Stimulated activated CD8-positive, alpha-beta memory T cell treated with anti-CD3 and anti-CD28 coated beads, Interleukin-4, amount 100 ng/mL, for 24 hours (primary cell): ENCODE measurements around the gene SGPP1.
"Not testable (repeated sequence)": the region's sequence is repeated elsewhere in the genome, so short reads cannot be mapped to it uniquely, and the experiment has no call there.

Experiments used
- DNase-seq: peaks from one replicate; pipeline ENCODE4 v3.0.0-alpha.2; 2020; ENCODE audit warnings: low read depth

The SGPP1 gene

DNA sequence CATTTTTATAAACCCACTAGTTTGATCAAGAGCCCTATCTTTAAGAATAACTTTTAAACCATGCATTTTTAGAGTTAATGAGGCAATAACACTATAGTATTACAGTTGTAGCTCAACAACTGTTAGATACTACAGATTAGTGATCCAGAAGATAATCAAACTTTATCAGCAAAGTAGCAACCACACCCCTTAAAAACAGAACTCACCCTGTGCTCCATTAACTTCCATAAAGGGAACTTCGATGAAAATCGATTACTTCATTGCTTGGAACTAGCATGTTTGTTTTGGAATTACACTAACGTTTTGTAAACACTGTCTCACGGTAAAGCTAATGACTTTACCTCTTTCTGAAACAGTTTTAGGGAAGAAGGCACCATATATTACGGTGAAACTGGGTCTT, 1.4 kb downstream of the SGPP1 start:
- no peak for DNase-seq

DNA sequence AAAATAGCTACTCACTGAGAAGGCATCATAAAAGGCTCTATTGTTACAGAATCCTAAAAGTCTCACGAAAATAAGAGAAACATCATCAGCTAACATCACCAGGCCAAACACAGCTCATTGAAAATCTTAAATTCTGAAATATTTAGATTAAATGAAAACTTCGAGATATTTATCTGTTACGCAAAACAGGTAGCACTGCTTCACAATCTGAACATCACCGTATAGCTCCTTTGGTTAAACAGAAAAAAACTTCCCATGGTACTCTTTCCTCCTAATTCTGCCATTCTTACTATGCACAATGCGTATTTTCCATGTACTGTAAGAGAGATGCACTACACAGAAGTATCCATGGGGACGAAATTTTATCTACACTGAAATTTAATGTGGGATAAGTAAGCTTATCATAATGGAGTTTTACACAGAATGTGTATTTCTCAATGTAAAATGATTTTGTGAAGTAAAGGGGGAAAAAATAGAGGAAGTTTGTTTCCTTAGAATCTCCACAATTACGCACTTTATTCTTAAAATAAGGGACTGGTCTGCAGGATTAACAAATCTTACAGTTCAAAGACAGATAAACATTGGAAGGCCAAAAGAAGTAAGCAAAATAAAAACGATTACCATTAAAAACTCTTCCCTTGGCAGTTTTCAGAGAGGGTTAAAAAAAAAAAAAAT, 1.9 kb downstream of the SGPP1 start:
- DNase-seq, result no peak

DNA sequence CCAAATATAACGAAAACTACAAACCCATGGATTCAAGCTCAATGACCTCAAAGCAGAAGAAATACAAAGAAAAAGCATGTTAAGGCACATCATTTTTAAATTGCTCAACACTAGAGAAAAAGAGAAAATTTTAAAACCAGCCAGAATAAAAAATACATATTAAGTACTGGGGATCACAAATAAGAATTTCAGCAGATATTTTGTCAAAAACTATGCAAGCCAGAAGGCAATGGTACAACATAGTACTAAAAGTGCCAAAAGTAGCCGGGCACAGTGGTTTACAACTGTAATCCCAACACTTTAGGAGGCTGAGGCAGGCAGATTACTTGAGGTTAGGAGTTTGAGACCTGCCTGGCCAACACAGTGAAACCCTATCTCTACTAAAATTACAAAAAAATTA, 10.2 kb downstream of the SGPP1 start:
- no peak for DNase-seq

DNA sequence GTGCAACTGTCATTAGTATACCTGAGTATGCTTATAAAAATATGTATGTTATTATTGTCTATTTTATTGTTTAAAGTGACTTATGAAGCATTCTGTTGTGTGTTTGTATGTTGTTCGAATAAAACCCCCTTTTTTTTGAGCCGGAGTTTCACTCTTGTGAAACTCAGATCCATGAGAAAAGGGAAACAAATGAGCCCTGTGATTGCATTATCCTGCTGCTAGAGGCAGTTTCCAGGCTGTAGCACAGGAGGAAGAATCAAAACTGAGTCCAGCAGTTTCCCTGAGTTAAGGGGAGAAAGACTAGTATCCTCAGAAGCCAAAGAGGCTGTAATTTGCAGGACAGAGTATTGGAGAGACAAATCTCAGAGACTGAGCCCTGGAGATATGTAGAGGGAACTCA, 12.5 kb downstream of the SGPP1 start:
- no peak for DNase-seq

DNA sequence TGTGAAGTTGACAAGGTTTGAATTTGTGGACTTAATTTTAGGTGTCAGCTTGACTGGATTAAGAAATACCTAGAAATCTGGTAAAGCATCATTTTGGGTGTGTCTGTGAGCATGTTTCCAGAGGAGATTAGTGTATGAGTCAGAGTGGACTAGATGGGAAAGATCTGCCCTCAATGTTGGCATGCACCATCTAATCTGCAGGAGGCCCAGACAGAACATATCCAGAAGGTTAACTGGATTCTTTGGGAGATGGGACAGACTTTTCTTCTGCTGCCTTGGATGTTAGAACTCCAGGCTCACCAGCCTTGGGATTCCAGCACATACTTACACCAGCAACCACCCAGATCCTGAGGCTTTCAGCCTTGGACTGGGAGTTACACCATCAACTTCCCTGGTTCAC, 14.1 kb downstream of the SGPP1 start:
- DNase-seq, result no peak

DNA sequence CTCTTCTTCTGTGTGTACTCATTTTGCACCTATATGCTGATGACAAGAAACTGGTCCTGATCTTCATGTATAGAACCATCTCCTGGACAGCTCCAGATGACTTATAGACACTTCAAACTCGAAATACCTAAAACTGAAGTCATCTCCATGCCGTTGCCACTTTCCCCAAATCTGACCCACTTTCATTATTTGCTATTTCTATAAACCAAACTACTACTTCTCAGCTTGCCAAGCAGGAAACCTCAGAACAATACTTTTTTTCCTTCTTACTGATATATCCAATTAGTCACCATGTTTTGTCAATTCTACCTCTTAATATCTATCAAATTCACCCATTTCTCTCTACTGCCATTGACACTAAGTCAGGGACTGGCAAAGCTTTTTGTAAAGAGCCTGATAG, 14.8 kb downstream of the SGPP1 start:
- no peak for DNase-seq

DNA sequence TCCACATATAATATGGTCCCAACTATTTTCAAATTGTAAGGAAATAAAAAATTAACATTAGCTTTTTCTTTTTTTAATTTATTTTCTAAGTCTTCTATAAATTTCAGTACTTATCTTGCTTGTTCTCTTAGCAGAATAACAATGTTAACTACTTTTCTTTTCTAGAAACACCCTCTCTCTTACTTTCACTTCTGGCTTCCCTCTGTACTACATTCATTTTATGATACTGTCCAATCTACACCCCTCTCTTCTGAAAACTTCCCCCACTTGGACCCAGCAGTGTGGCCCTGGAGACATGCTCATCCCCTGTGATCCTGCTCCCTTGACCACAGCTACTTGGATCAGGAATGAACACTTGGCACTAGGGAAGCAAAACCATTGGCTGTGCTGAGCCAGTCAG, 15.7 kb downstream of the SGPP1 start:
- DNase-seq, result no peak

DNA sequence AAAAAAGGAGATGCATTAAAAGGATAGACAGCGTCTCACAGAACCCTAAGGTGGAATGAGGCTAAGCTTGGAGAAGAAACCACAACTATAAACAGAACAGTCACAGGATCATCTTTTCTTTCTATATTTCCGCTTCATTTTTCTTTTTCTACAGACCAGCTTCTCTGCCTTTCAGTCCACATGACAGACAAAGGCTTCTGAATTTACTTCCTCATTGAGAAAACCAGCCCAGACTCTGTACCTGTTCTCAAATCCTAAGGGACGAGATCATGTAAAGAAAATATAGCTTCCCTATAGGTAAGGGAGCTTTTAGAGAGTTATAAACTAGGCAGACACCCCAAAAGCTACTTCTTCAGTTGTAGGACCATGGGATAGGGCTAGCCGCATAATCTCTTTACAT, 17.4 kb downstream of the SGPP1 start:
- DNase-seq, result no peak

DNA sequence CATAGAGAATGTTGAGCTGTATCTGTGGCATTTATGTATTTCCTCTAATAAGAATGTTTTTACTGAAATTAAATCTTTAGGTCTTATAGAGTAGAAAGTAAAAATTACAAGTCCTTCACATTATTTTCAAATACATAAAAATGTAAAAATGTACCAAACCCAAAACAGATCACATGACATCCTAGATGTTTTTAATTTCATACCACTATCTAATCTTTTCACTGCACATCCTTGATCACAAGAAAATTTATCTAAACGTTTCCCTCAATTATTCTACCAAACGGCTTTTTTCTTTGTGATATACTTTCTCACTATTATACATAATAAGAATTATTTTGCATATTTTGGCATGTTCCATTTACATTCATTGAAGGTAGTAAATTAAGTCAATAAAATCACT, 18.3 kb downstream of the SGPP1 start:
- DNase-seq, result no peak

DNA sequence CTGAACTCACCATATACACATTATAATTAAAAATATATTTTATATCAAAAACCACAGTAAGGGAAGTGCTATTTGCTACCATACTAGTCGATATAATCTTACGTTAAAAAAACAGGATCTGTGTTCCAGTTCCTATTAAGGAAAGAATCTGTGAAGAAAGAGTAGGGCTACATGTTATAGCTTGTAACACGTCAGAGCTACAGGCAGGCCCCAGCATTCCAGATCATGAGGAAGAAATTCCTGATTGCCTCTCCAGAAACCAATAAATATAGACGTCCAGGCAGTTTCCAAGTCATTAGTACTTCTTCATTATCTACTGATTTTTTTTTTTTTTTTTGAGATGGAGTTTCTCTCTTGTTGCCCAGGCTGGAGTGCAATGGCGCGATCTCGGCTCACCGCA, 20.6 kb downstream of the SGPP1 start:
- no peak for DNase-seq

DNA sequence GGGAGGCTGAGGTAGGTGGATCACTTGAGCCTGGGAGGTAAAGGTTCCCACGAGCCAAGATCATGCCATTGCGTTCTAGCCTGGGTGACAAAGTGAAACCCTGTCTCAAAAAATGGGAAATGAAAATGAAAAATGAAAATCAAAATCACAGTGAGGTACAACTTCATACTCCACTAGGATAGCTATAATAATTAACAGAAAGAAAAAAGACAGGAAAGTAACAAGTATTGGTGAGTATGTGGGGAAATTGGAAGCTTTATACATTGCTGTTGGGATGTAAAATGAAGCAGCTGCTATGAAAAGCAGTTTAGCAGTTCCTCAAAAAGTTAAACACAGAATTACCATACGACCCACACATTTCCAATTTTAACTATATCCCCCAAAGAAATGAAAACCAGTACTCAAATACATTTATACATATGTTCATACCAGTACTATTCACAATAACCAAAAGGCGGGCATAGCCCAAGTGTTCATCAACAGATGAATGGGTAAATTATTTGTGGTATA, 22.2 kb downstream of the SGPP1 start:
- DNase-seq, result no peak

DNA sequence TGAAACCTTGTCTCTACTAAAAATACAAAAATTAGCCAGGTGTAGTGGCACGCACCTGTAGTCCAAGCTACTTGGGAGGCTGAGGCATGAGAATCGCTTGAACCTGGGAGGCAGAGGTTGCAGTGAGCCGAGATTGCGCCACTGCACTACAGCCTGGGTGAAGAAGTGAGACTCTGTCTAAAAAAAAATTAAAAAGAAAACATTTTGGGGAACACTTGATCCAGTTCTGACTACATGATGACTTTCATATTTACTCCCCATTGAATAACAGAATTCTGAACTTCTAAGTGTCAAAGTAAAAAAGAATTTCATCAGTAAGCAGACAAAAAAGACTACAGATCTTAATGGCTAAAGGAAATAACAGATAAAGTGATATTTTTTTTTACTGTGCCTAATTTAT, 25.3 kb downstream of the SGPP1 start:
- not testable (repeated sequence) for DNase-seq

DNA sequence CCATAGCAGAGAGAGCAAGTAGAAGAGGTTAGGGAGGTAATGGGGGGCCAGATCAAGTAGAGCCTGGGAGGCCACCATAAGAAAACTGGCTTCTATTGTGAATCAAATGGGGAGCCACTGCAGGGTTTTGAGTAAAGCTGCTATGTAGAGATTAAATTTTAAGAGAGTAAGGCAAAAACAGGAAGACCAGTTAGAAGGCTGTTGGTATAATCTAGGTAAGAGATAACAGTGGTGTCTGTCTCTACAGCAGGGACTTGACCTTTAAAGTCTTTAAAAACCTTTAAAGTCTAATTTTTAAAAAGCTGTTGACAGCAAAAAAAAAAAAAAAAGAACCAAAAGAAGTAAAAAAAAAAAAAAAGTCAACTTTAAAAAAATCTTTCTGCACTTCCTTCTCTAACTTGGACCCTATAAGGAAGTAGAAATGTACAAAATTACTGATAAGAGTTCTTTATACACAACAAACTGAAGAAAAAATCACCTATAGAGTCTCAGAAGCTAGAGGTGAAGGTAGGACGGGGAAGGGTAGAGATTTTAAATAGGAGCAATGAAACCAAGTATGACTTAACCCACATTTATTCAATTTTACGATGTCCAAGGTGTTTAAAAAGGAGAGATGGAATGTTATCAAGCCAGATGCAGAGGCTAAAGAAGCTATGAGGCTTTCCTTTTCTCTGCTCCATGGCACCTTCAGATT, 26.1 kb downstream of the SGPP1 start:
- DNase-seq, result no peak

DNA sequence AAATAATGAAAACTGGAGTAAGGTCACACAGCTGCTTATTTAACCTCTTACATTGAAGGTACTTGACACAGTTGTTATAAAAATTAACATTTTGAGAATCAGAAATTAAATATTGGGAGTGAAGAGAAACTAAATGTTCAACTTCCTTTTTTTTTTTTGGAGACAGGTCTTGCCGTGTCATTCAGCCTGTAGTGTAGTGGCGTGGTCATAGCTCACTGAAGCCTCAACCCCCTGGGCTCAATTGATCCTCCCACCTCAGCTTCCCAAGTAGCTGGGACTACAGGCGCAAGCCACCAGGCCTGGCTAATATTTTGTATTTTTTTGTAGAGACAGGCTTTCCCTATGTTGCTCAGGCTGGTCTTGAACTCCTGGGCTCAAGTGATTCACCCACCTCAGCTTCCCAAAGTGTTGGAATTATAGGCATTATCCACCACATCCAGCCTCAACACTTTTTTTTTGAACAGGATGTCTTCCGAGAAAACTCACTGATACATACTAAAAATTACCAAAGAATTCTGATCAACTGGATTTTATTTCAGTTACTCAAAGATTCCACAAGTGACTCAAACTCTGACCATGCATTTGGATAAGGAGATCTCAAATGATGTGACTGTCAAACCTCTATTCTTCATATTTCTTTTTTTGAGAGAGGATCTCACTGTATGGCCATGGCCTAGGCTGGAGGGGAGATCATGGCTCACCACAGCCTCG, 35.4 kb downstream of the SGPP1 start:
- DNase-seq, result no peak

DNA sequence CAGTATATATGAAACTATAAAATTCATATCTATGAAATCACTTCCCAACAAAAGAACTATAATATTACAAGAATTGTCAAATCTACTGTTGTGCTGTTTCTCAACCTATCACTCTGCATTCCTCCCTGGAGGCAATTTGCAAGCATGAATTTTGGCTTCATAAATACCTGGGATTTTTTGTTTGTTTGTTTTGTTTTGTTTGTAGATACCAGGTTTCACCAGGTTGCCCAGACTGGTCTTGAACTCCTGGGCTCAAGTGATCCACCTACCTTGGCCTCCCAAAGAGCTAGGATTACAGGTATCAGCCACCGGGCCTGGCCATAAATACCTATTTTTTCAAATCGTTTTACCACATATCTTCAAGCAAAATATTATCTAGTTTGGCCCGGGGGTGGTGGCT, 38.7 kb downstream of the SGPP1 start:
- no peak for DNase-seq

DNA sequence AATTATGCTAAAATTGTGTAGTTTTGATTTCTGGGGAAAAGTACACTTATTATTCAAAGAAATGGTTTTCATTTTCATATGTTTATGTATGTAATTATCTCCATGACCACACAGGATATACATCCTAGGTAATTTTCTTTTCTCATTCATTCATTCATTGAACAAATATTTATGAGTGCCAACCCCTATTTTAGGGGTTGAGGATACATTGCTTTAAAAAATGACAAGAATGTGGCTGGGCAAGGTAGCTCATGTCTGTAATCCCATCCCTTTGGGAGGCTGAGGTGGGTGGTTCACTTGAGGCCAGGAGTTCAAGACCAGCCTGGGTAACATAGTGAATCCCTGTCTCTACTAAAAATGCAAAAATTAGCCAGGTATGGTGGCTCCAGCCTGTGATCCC, 40.9 kb downstream of the SGPP1 start:
- no peak for DNase-seq

DNA sequence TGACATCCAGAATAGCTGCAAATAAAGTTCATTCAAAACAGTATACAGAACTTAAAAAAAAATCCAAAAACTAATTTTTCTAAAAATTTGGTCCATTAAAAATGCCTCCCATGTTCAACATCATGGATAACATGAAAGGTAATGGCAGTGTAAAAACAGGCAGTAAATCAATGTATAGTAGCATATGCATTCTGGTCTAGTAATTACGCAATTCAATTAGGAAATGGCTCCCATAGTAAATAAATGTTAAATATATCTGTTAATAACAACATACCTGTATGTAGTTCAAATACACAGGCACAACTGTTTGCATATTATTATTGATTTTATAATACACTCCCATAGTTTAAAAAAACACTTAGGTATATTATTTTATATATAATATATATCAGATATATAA, 42.5 kb downstream of the SGPP1 start:
- no peak for DNase-seq

DNA sequence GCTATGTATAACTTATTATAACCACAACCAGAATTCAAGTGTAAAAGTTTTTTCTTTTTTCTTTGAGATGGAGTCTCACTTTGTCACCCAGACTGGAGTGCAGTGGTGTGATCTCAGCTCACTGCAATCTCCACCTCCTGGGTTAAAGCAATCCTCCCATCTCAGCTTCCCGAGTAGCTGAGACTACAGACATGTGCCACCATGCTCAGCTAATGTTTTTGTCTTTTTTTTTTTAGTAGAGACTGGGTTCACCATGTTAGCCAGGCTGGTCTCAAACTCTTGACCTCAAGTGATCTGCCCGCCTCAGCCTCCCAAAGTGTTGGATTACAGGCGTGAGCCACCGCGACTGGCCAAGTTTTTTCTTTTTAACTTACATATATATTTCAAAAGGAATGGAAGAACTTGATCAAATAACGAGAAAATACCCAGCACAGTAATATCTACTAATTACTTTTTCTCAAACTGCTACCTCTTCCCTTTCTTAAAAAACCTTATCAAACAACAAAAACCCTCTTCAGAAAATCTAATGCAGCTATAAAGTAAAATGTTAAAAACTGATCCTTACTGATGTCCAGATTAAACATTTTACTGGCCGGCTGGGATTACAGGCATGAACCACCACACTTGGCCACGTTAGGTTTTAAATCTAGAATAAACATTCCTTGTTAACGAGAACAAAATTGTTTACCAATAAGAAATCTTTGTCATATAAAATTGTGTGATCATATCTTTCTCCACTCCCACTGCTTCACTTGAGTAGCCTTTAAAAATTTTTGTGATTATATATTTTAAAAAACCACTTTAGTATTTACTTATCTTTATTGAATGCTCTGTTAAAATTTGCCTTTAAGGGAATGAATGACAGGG, 44.9 kb downstream of the SGPP1 start:
- no peak for DNase-seq

DNA sequence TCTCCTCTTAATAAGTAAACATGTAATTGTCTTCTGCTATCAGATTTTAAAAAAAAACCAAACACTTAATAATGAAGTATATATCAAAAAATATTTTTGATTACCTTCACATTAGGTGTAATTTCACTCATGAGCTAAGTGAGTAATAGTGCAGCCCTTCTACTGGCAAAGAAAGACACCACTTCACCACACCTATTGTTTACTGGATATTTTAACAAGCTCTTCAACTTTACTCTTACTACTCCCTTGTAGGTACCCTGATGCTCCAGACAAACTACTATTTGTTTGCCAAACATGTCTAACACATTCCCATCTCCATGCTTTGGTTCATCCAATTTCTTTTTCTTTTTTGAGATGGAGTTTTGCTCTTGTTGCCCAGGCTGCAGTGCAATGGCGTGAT, 49.3 kb downstream of the SGPP1 start:
- no peak for DNase-seq

DNA sequence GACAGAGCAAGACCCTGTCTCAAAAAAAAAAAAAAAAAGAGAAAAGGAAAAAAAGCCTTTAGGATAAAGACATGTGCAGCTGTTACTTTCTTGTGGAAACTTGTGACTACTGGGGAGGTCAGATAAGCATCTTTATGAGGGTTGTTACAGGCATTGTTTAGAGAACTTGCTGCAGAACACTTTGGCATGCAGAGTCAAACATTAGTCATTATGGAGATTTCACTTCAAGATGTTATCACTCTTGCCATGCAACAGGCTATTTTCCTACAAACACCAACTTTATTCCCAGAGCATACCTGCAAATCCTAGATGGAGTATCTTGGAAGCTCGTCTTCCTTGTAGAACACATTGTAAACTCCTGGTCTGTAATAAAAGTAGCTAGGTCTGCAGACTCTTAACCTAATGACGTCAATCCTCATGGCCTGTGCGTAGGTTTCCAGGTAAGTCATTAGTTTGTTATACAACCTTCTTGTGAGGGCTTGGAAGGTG, 49.9 kb downstream of the SGPP1 start:
- no peak for DNase-seq

DNA sequence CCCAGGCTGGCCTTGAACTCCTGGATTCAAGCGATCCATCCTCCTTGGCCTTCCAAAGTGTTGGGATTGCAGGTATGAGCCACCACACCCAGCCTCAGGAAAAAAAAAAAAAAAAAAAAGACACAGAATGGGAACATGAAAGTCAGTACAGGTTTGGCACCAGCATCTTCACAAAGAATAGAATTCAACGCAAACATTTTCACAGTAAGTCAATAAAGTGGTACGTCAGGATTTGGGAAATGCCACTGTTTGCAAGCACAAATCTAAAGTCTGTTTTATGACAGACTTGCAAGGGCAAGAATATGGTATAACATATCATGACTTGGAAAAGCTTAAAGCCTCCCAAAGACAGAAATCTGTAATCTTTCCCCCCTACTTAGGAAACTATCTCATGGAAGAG, 51.2 kb downstream of the SGPP1 start:
- no peak for DNase-seq

DNA sequence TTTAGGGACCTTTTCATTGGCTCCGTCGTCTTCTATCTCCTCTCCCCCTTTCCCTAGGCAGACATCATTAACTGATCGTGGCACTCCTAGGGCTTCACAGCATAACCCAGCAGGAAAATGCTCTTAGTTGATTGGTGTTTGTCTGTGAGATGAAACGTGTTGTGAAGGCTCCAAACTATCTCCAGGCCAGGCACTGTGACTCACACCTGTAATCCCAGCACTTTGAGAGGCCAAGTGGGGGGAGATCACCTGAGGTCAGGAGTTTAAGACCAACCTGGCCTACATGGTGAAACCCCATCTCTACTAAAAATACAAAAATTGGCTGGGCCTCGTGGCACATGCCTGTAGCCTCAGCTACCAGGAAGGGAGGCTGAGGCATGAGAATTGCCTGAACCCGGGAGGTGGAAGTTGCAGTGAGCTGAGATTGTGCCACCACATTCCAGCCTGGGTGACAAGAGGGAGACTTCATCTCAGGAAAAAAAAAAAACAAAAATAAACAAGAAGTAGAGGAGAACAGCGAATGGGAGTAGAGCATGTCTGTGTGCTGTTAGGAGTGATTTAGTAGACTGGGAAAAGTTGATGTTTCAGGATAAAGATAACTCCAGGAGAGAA, 53.9 kb downstream of the SGPP1 start:
- no peak for DNase-seq
